Ishikawa (cell line): Measurements from ENCODE around the gene MOV10.
A peak's percentile ranks its signal among the peaks of the same experiment; 100 is the strongest.

Experiments
- CEBPB ChIP-seq: IDR thresholded peaks from 2 replicates; pipeline ENCODE4 v1.6.1; 2012
- EGR1 ChIP-seq: IDR thresholded peaks from 2 replicates; pipeline ENCODE4 v1.6.1; 2012
- MAX ChIP-seq: IDR thresholded peaks from 2 replicates; pipeline ENCODE4 v1.6.1; 2012
- NFIC ChIP-seq: IDR thresholded peaks from 2 replicates; pipeline ENCODE4 v1.6.1; 2012
- RAD21 ChIP-seq: IDR thresholded peaks from 2 replicates; pipeline ENCODE4 v1.6.1; 2012; ENCODE audit warnings: low read depth
- REST ChIP-seq: IDR thresholded peaks from 2 replicates; pipeline ENCODE4 v1.6.1; 2012; ENCODE audit warnings: low read depth, mild to moderate bottlenecking
- YY1 ChIP-seq: IDR thresholded peaks from 2 replicates; pipeline ENCODE4 v1.6.1; 2012; ENCODE audit warnings: low read depth

- no peak for TF ChIP-seq NFIC
- no peak for TF ChIP-seq EGR1
- no peak for TF ChIP-seq REST
- TF ChIP-seq CEBPB = no peak
- no peak for TF ChIP-seq MAX
- TF ChIP-seq RAD21 = peak; percentile 41
- no peak for TF ChIP-seq YY1
Observed at GRCh38 chr1:112737573-112737972, 63.1 kb downstream of the MOV10 start.
